ENCODE data around the gene RAPH1. TPM values are rescaled to one million over a fixed set of nuclear protein-coding genes. Genes with fewer than 3 reads are reported as not detected.

RAPH1 gene
- total and polyA plus RNA-seq, 2 experiments from 2014 or later, result 5.0 to 36.2 TPM

- Mint-ChIP-seq H3K4me3 (no peak overlapping the region), H3K36me3 (ENCODE audit: low read depth) (no peaks in the 10 kb centered on the region), H3K27me3 (ENCODE audit: insufficient read depth, low read depth, poor library complexity) (peaks cover 3% of the 10 kb centered on the region), H3K4me1 (no peaks in the 10 kb centered on the region), H3K27ac (no peak overlapping the region), H3K9me3 (no peaks in the 10 kb centered on the region)
- Histone ChIP-seq H3K9me2 (ENCODE audit: insufficient read depth) (no peaks in the 10 kb centered on the region), H3K27ac (ENCODE audit: low read depth) (no peak overlapping the region), H2AFZ (no peak overlapping the region), H3K4me1 (ENCODE audit: insufficient read depth) (no peaks in the 10 kb centered on the region), H3K79me2 (replicated peaks; ENCODE audit: insufficient read depth) (no peaks in the 10 kb centered on the region), H4K20me1 (replicated peaks; ENCODE audit: insufficient read depth) (no peaks in the 10 kb centered on the region), H3K27me3 (ENCODE audit: insufficient read depth) (no peaks in the 10 kb centered on the region), H3K4me3 (no peak overlapping the region), H3K4me2 (no peak overlapping the region), H3K36me3 (ENCODE audit: insufficient read depth) (no peaks in the 10 kb centered on the region), H3F3A (replicated peaks; ENCODE audit: low read depth) (no peaks in the 10 kb centered on the region)
- DNase-seq (ENCODE audit: low spot score) (no peak), ATAC-seq (no peak)
- TF ChIP-seq ETS1 (IDR thresholded peaks at IDR 0.05), result no peak
- TF ChIP-seq, protein P1, sequence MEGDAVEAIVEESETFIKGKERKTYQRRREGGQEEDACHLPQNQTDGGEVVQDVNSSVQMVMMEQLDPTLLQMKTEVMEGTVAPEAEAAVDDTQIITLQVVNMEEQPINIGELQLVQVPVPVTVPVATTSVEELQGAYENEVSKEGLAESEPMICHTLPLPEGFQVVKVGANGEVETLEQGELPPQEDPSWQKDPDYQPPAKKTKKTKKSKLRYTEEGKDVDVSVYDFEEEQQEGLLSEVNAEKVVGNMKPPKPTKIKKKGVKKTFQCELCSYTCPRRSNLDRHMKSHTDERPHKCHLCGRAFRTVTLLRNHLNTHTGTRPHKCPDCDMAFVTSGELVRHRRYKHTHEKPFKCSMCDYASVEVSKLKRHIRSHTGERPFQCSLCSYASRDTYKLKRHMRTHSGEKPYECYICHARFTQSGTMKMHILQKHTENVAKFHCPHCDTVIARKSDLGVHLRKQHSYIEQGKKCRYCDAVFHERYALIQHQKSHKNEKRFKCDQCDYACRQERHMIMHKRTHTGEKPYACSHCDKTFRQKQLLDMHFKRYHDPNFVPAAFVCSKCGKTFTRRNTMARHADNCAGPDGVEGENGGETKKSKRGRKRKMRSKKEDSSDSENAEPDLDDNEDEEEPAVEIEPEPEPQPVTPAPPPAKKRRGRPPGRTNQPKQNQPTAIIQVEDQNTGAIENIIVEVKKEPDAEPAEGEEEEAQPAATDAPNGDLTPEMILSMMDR (conservative IDR thresholded peaks at IDR 0.05; ENCODE audit: low read depth in 2 of 2), result no peak
- no peak for TF ChIP-seq NANOG (IDR thresholded peaks at IDR 0.05; ENCODE audit: borderline replicate concordance)
- TF ChIP-seq JUNB (IDR thresholded peaks at IDR 0.05; ENCODE audit: unreplicated experiment), result no peak
These were observed 32.6 kb upstream of the RAPH1 start for GRCh38 chr2:203567691-203568090.

DNA sequence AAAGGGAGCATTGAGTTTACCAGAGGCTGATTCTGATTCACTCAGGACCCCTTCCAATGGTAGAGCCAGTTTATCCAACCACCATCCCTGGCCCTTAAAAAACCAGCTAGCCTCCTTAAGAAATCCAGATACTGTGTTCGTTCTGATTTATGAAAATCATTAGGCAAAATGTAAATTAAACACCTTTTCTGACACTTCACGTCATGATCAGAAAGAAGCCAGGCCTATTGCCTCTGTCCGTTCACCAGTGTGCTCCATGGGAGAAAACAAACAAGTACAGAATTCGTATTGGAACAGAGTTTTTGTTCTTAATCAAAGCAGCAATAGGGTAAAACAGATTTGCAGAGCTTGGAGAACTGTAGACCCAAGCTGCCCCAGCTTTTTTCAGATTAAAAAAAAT lies 31.1 kb upstream of the RAPH1 start:
- no peaks in the 10 kb centered on the region for H3K9me3 Mint-ChIP-seq
- H3K27ac ChIP-seq (ENCODE audit: low read depth), result no peak overlapping the region
- H3K36me3 ChIP-seq (ENCODE audit: insufficient read depth), result no peaks in the 10 kb centered on the region
- no peaks in the 10 kb centered on the region for H3K9me2 ChIP-seq (ENCODE audit: insufficient read depth)
- H3K27me3 ChIP-seq (ENCODE audit: insufficient read depth), result no peaks in the 10 kb centered on the region
- ATAC-seq (no peak), DNase-seq (ENCODE audit: low spot score) (no peak)
- H3K27ac Mint-ChIP-seq, result no peak overlapping the region
- no peaks in the 10 kb centered on the region for H3K4me1 ChIP-seq (ENCODE audit: insufficient read depth)
- no peaks in the 10 kb centered on the region for H3K4me1 Mint-ChIP-seq
- no peak overlapping the region for H3K4me3 Mint-ChIP-seq
- no peaks in the 10 kb centered on the region for H4K20me1 ChIP-seq (replicated peaks; ENCODE audit: insufficient read depth)
- no peak for TF ChIP-seq ZNF331 (CRISPR knock-in tag; IDR thresholded peaks at IDR 0.05; ENCODE audit: low read depth)
- no peak for TF ChIP-seq CREB1 (CRISPR knock-in tag; IDR thresholded peaks at IDR 0.05; ENCODE audit: low read depth)
- TF ChIP-seq STAT1 (IDR thresholded peaks at IDR 0.05; ENCODE audit: unreplicated experiment), result no peak
- no peak for TF ChIP-seq ETS1 (IDR thresholded peaks at IDR 0.05)
- no peak for TF ChIP-seq EZH2phosphoT487 (IDR thresholded peaks at IDR 0.05; ENCODE audit: unreplicated experiment)
- no peak overlapping the region; the same call in 1 of the 2 replicates for H2AFZ ChIP-seq
- H3K79me2 ChIP-seq (replicated peaks; ENCODE audit: insufficient read depth), result no peaks in the 10 kb centered on the region
- no peaks in the 10 kb centered on the region for H3K36me3 Mint-ChIP-seq (ENCODE audit: low read depth)
- no peaks in the 10 kb centered on the region for H3F3A ChIP-seq (replicated peaks; ENCODE audit: low read depth)
- no peak overlapping the region for H3K4me3 ChIP-seq
- no peak overlapping the region for H3K4me2 ChIP-seq
- H3K27me3 Mint-ChIP-seq (ENCODE audit: insufficient read depth, low read depth, poor library complexity), result peaks cover 3% of the 10 kb centered on the region

All from GM23338 (cell line).